H9 (cell line): ENCODE measurements around the gene IGLL5. TPM values are rescaled to one million over a fixed set of nuclear protein-coding genes. Genes with fewer than 3 reads are reported as not detected.

Experiments
- DNase-seq: peaks from one replicate; pipeline ENCODE4 v3.0.0-alpha.2; 2017
- H2AFZ ChIP-seq: one replicate; pipeline ENCODE4 v1.6.1; 2013; ENCODE audit warnings: mild to moderate bottlenecking, low read length, control low read depth, moderate library complexity
- H2AK5ac ChIP-seq: 2 replicates; pipeline ENCODE4 v1.6.1; 2013; ENCODE audit warnings: low read length, control low read depth, mixed read lengths; ENCODE audit not compliant: insufficient read length
- H2BK120ac ChIP-seq: one replicate; pipeline ENCODE4 v1.6.1; 2013; ENCODE audit warnings: low read depth, mild to moderate bottlenecking, low read length, control low read depth, inconsistent platforms; ENCODE audit not compliant: poor library complexity, severe bottlenecking
- H2BK12ac ChIP-seq: 2 replicates; pipeline ENCODE4 v1.6.1; 2013; ENCODE audit warnings: low read length, control low read depth, mixed read lengths, low read depth; ENCODE audit not compliant: insufficient read length
- H2BK15ac ChIP-seq: 2 replicates; pipeline ENCODE4 v1.6.1; 2013; ENCODE audit warnings: low read depth, low read length, control low read depth
- H2BK20ac ChIP-seq: one replicate; pipeline ENCODE4 v1.6.1; 2013; ENCODE audit warnings: low read depth, mild to moderate bottlenecking, low read length, control low read depth, inconsistent platforms; ENCODE audit not compliant: poor library complexity, severe bottlenecking
- H2BK5ac ChIP-seq: 2 replicates; pipeline ENCODE4 v1.6.1; 2013; ENCODE audit warnings: low read length, control low read depth, mixed read lengths; ENCODE audit not compliant: insufficient read length
- H3K14ac ChIP-seq: 2 replicates; pipeline ENCODE4 v1.6.1; 2013; ENCODE audit warnings: low read length, control low read depth; ENCODE audit not compliant: insufficient read depth
- H3K18ac ChIP-seq: 2 replicates; pipeline ENCODE4 v1.6.1; 2013; ENCODE audit warnings: low read depth, mild to moderate bottlenecking, mixed read lengths, low read length, control low read depth; ENCODE audit not compliant: insufficient read length
- H3K23ac ChIP-seq: 2 replicates; pipeline ENCODE4 v1.6.1; 2013; ENCODE audit warnings: low read length, control low read depth, mixed read lengths, low read depth; ENCODE audit not compliant: insufficient read length
- H3K23me2 ChIP-seq: 2 replicates; pipeline ENCODE4 v1.6.1; 2013; ENCODE audit warnings: low read depth, mild to moderate bottlenecking, mixed read lengths, low read length, control low read depth; ENCODE audit not compliant: insufficient read length, poor library complexity, severe bottlenecking
- H3K27ac ChIP-seq: 2 replicates; pipeline ENCODE4 v1.5.1; 2013; ENCODE audit warnings: low read length, control low read depth, mixed read lengths, low read depth; ENCODE audit not compliant: insufficient read length
- H3K27me3 ChIP-seq: 2 replicates; pipeline ENCODE4 v1.6.1; 2013; ENCODE audit warnings: low read length, control low read depth, inconsistent platforms; ENCODE audit not compliant: insufficient read depth
- H3K4ac ChIP-seq: 2 replicates; pipeline ENCODE4 v1.6.1; 2013; ENCODE audit warnings: low read depth, mild to moderate bottlenecking, control low read depth, inconsistent platforms, low read length, moderate library complexity
- H3K4me1 ChIP-seq: 2 replicates; pipeline ENCODE4 v1.6.1; 2013; ENCODE audit warnings: low read length, control low read depth, inconsistent platforms; ENCODE audit not compliant: insufficient read depth
- H3K4me2 ChIP-seq: 2 replicates; pipeline ENCODE4 v1.6.1; 2013; ENCODE audit warnings: low read length, control low read depth, mixed read lengths; ENCODE audit not compliant: insufficient read length, insufficient read depth
- H3K56ac ChIP-seq: 2 replicates; pipeline ENCODE4 v1.6.1; 2013; ENCODE audit warnings: low read depth, mild to moderate bottlenecking, mixed read lengths, low read length, control low read depth; ENCODE audit not compliant: insufficient read length
- H3K79me1 ChIP-seq: 2 replicates; pipeline ENCODE4 v1.6.1; 2013; ENCODE audit warnings: low read depth, mild to moderate bottlenecking, moderate library complexity, low read length, control low read depth, inconsistent platforms; ENCODE audit not compliant: insufficient read depth, poor library complexity, severe bottlenecking
- H3K79me2 ChIP-seq: 2 replicates; pipeline ENCODE4 v1.6.1; 2013; ENCODE audit warnings: low read length, control low read depth, inconsistent platforms; ENCODE audit not compliant: insufficient read depth
- H3K9ac ChIP-seq: 2 replicates; pipeline ENCODE4 v1.6.1; 2013; ENCODE audit warnings: low read length, control low read depth, mixed read lengths; ENCODE audit not compliant: insufficient read length; ENCODE audit errors: extremely low read depth
- H3K9me3 ChIP-seq: one replicate; pipeline ENCODE4 v1.6.1; 2013; ENCODE audit warnings: low read depth, low read length, inconsistent platforms; ENCODE audit not compliant: control insufficient read depth
- H3T11ph ChIP-seq: one replicate; pipeline ENCODE4 v1.6.1; 2013; ENCODE audit warnings: mild to moderate bottlenecking, low read length, control low read depth, inconsistent platforms
- H4K20me1 ChIP-seq: one replicate; pipeline ENCODE4 v1.6.1; 2013; ENCODE audit not compliant: control insufficient read depth, insufficient read length, insufficient read depth
- H4K5ac ChIP-seq: 2 replicates; pipeline ENCODE4 v1.6.1; 2013; ENCODE audit warnings: low read depth, mild to moderate bottlenecking, mixed read lengths, low read length, control low read depth; ENCODE audit not compliant: insufficient read length
- H4K8ac ChIP-seq: replicated peaks from 2 replicates; pipeline ENCODE4 v1.6.1; 2013; ENCODE audit warnings: low read length, control low read depth, mixed read lengths, low read depth; ENCODE audit not compliant: insufficient read length
- H4K91ac ChIP-seq: 2 replicates; pipeline ENCODE4 v1.6.1; 2013; ENCODE audit warnings: low read depth, mild to moderate bottlenecking, moderate library complexity, mixed read lengths, low read length, control low read depth; ENCODE audit not compliant: insufficient read length
- H3K27ac Mint-ChIP-seq, 3 experiments: 2 replicates in 2 of 3; 3 replicates in 1 of 3; pipeline ENCODE4 v1.8.0; 2020 to 2021; ENCODE audit warnings: mixed read lengths in 3 of 3, mild to moderate bottlenecking in 1 of 3, moderate library complexity in 1 of 3
- H3K27me3 Mint-ChIP-seq: 2 replicates; pipeline ENCODE4 v1.8.0; 2021; ENCODE audit warnings: low read depth, mild to moderate bottlenecking, moderate library complexity, mixed read lengths
- H3K36me3 Mint-ChIP-seq, 3 experiments: 2 replicates in 2 of 3; 3 replicates in 1 of 3; pipeline ENCODE4 v1.8.0; 2020 to 2021; ENCODE audit warnings: low read depth in 3 of 3, mixed read lengths in 3 of 3; ENCODE audit not compliant: insufficient read depth in 1 of 3
- H3K4me1 Mint-ChIP-seq, 2 experiments: 2 replicates each; pipeline ENCODE4 v1.8.0; 2020; ENCODE audit warnings: mixed read lengths in 2 of 2
- H3K4me3 Mint-ChIP-seq, 2 experiments: 2 replicates in 1 of 2; 3 replicates in 1 of 2; pipeline ENCODE4 v1.8.0; 2020 to 2021; ENCODE audit warnings: mild to moderate bottlenecking in 2 of 2, mixed read lengths in 2 of 2, moderate library complexity in 1 of 2
- H3K9me3 Mint-ChIP-seq, 2 experiments: 2 replicates in 1 of 2; 3 replicates in 1 of 2; pipeline ENCODE4 v1.8.0; 2020; ENCODE audit warnings: mild to moderate bottlenecking in 2 of 2, mixed read lengths in 2 of 2, moderate library complexity in 1 of 2
- CTCF ChIP-seq: fragments of 200-600 bp; sonication (generic); conservative IDR thresholded peaks from 3 replicates; pipeline ENCODE4 v1.8.0; 2021; ENCODE audit warnings: antibody characterized with exemption, mild to moderate bottlenecking
- WGBS: extraction: QIAGEN DNeasy Blood & Tissue Kit; methylation state at CpG from one replicate; pipeline ENCODE4 v1.1.7; 2013; ENCODE audit warnings: missing lambda C conversion rate, low lambda C conversion rate, mixed read lengths; ENCODE audit not compliant: insufficient read length; ENCODE audit errors: extremely low coverage; 5-methylcytosine and 5-hydroxymethylcytosine counted together
- total RNA-seq: library from RNA; stranded (reverse); gene quantifications from 2 replicates; pipeline ENCODE4 v1.2.1, GENCODE V29; 2021

IGLL5 gene
- total RNA-seq, 1 experiment from 2014 or later, result not detected

- Histone ChIP-seq H4K8ac (no peak overlapping the region), H3K9me3 (no peaks in the 10 kb centered on the region), H3K4me2 (no peak overlapping the region), H3K27me3 (peaks cover 5% of the 10 kb centered on the region; the same call in 1 of the 2 replicates), H3K56ac (no peak overlapping the region), H2AFZ (no peak overlapping the region), H2BK120ac (no peak overlapping the region), H2BK5ac (no peak overlapping the region), H3K23me2 (no peaks in the 10 kb centered on the region), H3K79me2 (no peaks in the 10 kb centered on the region), H3K4me1 (no peaks in the 10 kb centered on the region), H3K4ac (no peak overlapping the region), H3T11ph (no peak overlapping the region), H3K14ac (no peak overlapping the region), H3K9ac (no peak overlapping the region), H3K27ac (no peak overlapping the region), H3K79me1 (no peaks in the 10 kb centered on the region), H3K18ac (no peak overlapping the region), H2AK5ac (no peak overlapping the region), H2BK20ac (no peak overlapping the region), H2BK12ac (no peak overlapping the region), H4K5ac (no peak overlapping the region), H4K91ac (no peak overlapping the region), H2BK15ac (no peak overlapping the region), H4K20me1 (no peaks in the 10 kb centered on the region), H3K23ac (no peak overlapping the region)
- Mint-ChIP-seq H3K9me3 (no peaks in the 10 kb centered on the region), H3K4me3 (no peak overlapping the region), H3K4me1 (peaks cover 4 to 9% of the 10 kb centered on the region in 2 experiments; a peak in 3 of 4 replicates), H3K27me3 (peaks cover 84% of the 10 kb centered on the region), H3K36me3 (no peaks in the 10 kb centered on the region; a peak in 1 of 7 replicates), H3K27ac (no peak overlapping the region)
- no peak for DNase-seq
- no CpG with 5 or more reads among the region's 11 CpGs for WGBS
- TF ChIP-seq CTCF, result no peak
Observed at GRCh38 chr22:22934543-22935055, 47.0 kb downstream of the IGLL5 start.
